Daoy (cell line): ENCODE results near the gene CNPY2. TPM values are rescaled to one million over a fixed set of nuclear protein-coding genes. Genes with fewer than 3 reads are reported as not detected.
"Not testable (repeated sequence)": the region's sequence is repeated elsewhere in the genome, so short reads cannot be mapped to it uniquely, and the experiment has no call there.

Experiments used
- DNase-seq: peaks from one replicate; pipeline ENCODE4 v3.0.0-alpha.2; 2015; ENCODE audit warnings: low read depth
- total RNA-seq: library from RNA; depleted of rRNA; stranded (reverse); fragments of >200 nt; shearing (Covaris generic); gene quantifications from 2 replicates; pipeline ENCODE4 v1.2.3, GENCODE V29; 2014

The CNPY2 gene
- total RNA-seq, 1 experiment from 2014 or later, result 177 TPM

- peak; percentile 98 for DNase-seq
Observed at GRCh38 chr12:56333679-56334489, 18.1 kb upstream of the CNPY2 start, which contains the start of gene PAN2. PAN2 (minus strand) TSS chr12:56334000; CDS start chr12:56333094, 906 bp downstream.

DNA sequence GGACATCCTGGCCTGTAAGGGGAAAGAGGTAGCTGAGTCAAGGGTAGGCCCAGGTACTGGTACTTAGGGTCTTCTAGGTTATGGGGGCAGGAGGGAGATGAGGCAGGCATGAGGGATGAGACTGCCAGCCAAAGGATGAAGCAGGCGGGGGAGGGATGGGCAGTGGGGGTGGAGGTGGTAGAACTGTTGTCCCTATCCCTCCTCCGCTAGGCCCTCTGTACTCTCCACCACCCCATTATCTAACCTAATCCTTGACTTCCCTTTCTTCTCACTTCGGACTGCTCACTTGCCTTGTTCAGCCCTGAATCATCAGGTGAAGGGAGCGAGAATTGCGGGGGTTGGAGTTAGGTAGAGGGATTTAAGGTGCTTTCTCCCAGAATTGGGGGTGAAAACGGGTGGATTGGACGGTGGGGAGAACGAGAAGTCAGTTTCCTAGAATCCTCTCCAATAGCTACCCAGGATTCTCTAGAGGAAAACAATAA lies 17.4 kb upstream of the CNPY2 start:
- DNase-seq, result no peak

GRCh38 chr12:56332512-56333196 lies 16.9 kb upstream of the CNPY2 start:
- DNase-seq, result no peak

- DNase-seq, result no peak
Observed at GRCh38 chr12:56330936-56331490, 15.2 kb upstream of the CNPY2 start.

DNA sequence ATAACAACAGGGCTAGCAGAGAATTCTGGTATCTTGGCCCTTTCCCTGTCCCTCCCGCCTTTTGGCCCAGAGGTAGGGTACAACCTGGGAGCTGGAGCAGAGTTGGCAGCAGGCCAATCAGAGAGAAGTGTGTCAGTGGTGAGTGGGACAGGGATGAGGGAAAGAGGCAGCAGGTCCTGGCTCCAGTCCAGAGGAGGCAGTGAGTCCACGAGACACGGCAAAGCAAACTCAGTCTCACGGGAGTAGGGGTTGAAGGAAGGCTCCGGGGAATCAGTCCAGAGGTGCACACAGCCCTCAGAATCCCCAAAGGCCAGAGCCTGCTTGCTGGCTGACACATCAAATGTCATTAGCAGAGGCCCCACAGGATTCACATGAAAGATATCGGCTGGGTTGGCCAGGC lies 10.7 kb upstream of the CNPY2 start:
- DNase-seq, result peak; percentile 22

- no peak for DNase-seq
Observed at GRCh38 chr12:56326126-56326525, 10.3 kb upstream of the CNPY2 start.

DNA sequence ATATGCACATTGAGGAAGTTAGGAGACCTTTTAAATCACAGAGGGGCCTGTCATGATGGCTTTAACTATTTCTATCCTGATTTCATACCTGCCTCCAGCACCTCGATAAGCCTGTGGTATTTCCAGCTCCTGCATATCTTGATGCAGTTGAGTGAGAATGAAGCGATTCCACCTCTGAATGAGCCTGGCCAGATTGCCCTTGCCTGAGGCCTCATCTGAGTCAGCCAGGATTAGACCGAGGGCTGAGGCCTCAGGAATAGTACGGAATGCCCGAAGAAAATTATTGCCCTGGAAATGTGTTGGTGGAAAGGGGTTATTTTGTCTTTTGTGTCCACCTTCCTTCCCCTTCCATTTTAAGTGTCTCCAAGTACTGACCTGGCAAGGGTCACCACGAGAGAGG lies 8.4 kb upstream of the CNPY2 start:
- DNase-seq, result no peak

DNA sequence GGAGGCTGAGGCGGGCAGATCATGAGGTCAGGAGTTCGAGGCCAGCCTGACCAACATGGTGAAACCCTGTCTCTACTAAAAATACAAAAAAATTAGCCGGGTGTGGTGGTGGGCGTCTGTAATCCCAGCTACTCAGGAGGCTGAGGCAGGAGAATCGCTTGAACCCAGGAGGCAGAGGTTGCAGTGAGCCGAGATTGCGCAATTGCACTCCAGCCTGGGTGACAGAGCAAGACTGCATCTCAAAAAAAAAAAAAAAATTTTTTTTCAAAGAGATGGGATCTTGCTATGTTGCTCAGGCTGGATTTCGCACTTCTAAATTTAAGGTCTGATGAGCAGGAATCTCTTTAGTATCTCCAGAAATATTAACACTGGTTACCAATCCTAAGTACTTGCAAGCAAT lies 5.8 kb upstream of the CNPY2 start:
- not testable (repeated sequence) for DNase-seq

DNA sequence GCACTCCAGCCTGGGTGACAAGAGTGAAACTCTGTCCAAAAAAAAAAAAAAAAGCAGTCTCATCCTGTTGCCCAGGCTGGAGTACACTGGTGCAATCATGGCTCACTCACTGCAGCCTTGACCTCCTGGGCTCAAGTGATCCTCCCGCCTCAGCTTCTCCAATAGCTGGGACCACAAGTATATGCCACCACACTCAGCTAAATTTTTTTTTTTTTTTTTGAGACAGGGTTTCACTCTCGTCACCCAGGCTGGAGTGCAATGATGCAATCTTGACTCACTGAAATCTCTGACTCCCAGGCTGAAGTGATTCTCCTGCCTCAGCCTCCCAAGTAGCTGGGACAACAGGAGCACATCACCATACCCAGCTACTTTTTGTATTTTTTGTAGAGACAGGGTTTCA lies 5.2 kb upstream of the CNPY2 start:
- peak; percentile 22 for DNase-seq

DNA sequence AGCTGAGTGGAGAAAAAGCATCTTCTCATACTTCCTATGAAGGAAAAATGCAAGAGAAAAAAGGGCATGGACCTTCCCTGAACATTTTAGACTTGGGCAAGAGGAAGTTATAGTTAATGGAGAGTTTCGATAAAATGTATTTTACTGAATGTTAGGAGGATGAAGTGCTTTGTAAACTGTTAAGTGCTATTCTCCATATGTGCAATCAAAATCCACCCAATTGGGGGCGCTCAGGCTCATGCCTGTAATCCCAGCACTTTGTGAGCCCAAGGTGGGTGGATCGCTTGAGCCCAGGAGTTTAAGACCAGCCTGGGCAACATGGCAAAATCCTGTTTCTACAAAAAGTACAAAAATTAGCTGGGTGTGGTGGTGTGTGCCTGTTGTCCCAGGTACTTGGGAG lies 1.9 kb upstream of the CNPY2 start:
- no peak for DNase-seq

- DNase-seq, result no peak
Observed at GRCh38 chr12:56315249-56315621, 553 bp downstream of the CNPY2 start.

- DNase-seq, result no peak
Observed at GRCh38 chr12:56311003-56311402, 4.8 kb downstream of the CNPY2 start.

DNA sequence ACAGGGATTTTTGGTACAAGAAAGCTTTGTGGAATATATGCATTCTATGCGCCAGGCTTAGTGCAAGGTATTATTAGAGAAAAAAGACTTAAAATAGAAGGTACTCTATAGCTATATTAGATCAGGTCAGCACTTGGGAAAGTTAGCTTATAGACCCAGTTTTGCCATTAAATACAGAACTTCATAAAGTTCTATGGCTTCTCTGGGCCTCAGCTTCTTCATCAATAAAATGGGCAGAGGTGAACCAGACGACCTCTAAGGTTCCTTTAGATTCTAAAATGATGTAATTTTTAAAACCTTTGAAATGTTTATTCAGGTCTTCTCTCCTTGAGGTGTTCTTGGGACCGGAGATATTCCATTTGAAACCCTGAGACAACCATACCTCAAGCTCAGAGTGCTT lies 7.1 kb downstream of the CNPY2 start:
- no peak for DNase-seq

DNA sequence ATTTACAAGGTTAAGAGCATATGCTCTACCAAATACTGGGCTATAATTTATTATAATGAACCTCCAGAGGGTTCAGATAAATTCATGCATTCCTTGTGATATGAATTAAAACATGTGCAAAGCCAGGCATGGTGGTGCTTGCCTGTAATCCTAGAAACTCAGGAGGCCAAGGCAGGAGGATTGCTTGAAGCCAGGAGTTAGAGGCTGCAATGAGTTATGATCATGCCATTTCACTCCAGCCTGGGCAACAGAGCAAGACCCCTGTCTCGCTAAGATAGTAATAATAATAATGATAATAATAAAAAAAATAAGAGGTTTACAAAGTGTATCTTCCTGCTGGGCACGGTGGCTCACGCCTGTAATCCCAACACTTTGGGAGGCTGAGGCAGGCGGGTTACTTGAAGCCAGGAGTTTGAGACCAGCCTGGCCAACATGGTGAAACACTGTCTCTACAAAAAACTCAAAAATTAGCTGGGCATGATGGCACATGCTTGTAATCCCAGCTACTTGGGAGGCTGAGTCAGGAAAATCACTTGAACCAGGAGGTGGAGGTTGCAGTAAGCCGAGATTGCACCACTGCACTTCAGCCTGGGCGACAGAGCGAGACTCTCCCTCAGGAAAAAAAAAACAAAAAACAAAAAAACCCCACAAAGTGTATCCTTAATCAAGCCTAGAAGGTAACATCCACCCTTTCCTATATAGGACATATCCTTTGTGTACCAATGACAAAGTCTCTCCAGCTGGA lies 8.4 kb downstream of the CNPY2 start:
- no peak for DNase-seq

DNA sequence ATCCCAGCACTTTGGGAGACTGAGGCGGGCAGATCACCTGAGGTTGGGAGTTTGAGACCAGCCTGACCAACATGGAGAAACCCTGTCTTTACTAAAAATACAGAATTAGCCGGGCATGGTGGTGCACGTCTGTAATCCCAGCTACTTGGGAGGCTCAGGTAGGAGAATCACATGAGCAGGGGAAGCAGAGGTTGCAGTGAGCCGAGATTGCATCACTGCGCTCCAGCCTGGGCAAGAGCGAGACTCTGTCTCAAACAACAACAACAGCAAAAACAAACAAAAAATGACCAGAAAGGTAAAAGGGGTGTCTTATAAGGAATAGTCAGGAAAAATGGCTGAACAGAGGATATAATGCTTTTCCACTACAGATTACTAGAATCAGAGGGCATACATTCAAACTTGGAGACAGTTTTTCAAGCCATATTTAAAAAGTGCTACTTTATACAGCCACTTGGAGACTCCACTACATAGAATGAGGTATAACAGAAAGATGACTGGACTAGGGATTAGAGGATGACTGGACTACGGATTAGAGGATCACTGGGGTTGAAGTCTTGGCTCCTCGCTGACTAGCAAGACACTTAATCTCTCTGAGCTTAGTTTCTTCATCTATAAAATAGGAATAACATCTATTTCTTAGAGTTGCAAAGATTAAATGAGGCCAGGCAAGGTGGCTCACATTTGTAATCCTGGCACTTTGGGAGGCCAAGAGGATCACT lies 10.8 kb downstream of the CNPY2 start:
- no peak for DNase-seq

DNA sequence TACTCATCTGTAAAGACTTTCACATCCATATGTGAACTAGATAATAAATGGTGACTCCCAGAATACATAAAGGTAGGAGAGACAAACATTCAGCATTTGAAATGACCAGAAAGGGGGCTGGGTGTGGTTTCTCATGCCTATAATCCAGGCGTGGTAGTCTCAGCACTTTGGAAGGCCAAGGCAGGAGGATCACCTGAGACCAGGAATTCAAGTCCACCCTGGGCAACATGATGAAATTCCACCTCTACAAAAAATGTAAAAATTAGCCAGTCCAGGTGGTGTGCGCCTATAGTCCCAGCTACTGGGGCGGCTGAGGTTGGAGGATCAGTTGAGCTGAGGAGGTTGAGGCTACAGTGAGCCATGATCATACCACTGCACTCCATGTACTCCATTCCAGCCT lies 11.5 kb downstream of the CNPY2 start:
- no peak for DNase-seq

GRCh38 chr12:56300644-56301464 lies 14.9 kb downstream of the CNPY2 start:
- no peak for DNase-seq

- peak; percentile 99 for DNase-seq
Observed at GRCh38 chr12:56299853-56300643, 15.7 kb downstream of the CNPY2 start, which contains the start of gene CS. CS (minus strand) TSS chr12:56300330; CDS start chr12:56300201, 129 bp downstream.

GRCh38 chr12:56299308-56299852 lies 16.4 kb downstream of the CNPY2 start:
- no peak for DNase-seq
